ENCODE data around the gene BLOC1S4. TPM values are rescaled to one million over a fixed set of nuclear protein-coding genes. Genes with fewer than 3 reads are reported as not detected.

BLOC1S4 gene
- polyA plus RNA-seq, 5 donors = 8.0 to 13.3 (median 10.8) TPM

DNA sequence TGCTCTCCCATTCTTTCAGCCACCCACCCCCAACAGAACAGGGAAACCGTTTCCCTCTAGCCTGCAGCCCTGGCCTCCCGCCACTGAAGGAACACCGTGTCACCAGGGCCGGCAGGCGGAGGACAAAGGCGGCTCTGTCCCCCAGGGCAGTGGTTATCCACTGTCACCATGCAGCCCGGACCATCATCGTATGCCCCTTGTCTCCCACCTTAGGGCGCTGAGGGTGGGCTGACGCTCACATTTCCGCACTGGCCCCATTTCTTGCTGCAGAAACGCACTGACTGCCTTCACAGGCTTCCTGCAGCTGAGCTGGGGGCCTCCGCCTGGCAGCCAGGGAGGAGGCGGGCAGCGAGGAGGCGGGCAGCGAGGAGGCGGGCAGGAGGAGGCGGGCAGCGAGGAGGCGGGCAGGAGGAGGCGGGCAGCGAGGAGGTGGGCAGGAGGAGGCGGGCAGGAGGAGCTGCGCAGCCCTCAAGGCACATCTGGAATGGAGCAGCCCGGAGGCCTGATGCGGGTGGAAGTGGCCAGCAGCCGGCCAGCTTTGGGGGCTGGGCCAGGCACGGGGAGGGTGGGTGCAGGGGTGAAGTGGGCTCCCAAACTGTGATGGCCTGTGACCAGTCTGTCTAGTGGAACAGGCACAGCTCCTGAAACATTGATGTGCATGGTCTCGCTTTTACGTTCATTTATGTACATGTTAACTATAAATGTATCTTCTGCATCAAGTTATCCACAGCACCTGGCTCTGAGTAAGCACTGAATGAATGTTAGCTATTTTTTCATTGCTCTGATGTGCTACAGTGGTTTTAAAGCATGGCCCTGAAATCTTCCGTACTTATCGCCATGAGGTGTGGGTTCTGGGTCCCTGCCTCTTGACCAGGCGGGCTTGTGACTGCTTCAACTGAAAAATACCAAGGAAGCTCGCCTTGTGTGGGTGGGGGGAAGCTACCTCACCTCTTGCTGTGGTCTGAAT, 46.0 kb downstream of the BLOC1S4 start:
- DNase-seq = no peak

DNA sequence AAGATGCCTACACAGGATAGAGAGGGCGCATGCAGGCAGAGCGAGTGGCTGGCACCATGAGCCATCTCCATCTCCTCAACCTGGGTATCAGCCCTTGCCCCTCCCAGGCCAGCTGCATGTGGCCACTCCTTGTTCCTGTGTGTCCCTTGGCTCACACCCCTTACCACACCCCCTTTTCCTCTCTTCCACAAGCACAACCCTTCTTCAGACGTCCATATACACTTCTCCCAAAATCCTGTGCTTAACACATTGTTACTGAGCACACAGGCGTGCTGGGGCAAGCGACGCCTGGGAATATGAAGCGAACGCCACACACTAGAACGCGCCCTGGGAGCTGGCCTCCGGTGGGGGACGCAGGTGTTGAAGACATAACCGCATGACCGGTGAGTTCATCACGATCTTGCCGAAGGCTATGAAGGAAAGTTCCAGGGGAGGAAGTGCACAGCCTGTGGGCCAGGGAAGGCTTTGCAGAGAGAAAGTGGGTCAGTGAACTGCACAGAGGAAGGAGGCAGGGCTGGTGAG, 47.4 kb downstream of the BLOC1S4 start:
- no peak for DNase-seq

DNA sequence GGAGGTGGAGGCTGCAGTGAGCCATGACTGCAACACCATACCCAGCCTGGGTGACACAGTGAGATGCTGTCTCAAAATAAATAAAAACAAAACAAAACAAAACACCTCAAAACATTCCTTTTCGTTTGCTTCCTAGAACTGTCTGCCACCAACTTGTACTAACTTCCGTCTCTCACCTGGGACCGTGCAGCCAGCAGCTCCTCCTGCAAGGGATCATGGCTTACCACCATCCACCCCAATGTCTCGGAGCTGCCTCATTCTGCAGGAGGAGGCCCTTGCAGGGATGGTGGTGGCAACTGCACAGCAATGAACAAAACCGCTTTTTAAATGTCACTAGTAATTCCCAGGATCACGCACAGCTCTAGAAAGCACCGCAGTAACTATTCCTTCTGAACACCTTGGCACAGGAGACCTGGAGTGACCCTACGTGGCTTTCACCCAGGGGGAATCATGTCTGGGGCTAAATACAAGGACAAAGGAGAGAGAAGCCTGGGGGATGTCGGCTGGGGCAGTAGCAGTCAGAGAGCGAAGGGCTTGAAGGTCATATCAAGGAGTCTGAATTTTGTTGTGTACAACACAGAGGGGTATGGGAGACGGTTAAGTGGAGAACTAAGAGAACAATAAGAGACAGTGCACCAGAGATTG, 49.1 kb downstream of the BLOC1S4 start:
- DNase-seq = no peak

- DNase-seq = no peak
Observed at GRCh38 chr4:6765703-6766102, 49.7 kb downstream of the BLOC1S4 start.

Other genes with a start within 250 kb of the BLOC1S4 start
- gene PPP2R2C, start 243.6 kb upstream of the BLOC1S4 start, polyA plus RNA-seq (ENCODE audit: insufficient read depth in 1 of 5, insufficient read length in 5 of 5, low replicate concordance in 1 of 5) = under 1 TPM; 0.22 to 0.53 (median 0.28) TPM
- gene MAN2B2, start 141.0 kb upstream of the BLOC1S4 start, polyA plus RNA-seq (ENCODE audit: insufficient read depth in 1 of 5, insufficient read length in 5 of 5, low replicate concordance in 1 of 5) = 10 to 100 TPM; 12.3 to 18.1 (median 15.9) TPM
- 100 to 1,000 TPM; 356 to 393 (median 381) TPM for gene MRFAP1, start 75.5 kb upstream of the BLOC1S4 start, polyA plus RNA-seq (ENCODE audit: insufficient read depth in 1 of 5, insufficient read length in 5 of 5, low replicate concordance in 1 of 5)
- gene S100P, start 22.3 kb upstream of the BLOC1S4 start, polyA plus RNA-seq (ENCODE audit: insufficient read depth in 1 of 5, insufficient read length in 5 of 5, low replicate concordance in 1 of 5) = 1 to 10 TPM; 2.4 to 5.3 (median 3.7) TPM
- gene MRFAP1L1, start 6.3 kb upstream of the BLOC1S4 start, polyA plus RNA-seq (ENCODE audit: insufficient read depth in 1 of 5, insufficient read length in 5 of 5, low replicate concordance in 1 of 5) = 100 to 1,000 TPM; 109 to 142 (median 117) TPM
- gene KIAA0232, start 66.6 kb downstream of the BLOC1S4 start, polyA plus RNA-seq (ENCODE audit: insufficient read depth in 1 of 5, insufficient read length in 5 of 5, low replicate concordance in 1 of 5) = 10 to 100 TPM; 21.5 to 36.4 (median 27.8) TPM
- gene TBC1D14, start 193.7 kb downstream of the BLOC1S4 start, polyA plus RNA-seq (ENCODE audit: insufficient read depth in 1 of 5, insufficient read length in 5 of 5, low replicate concordance in 1 of 5) = 10 to 100 TPM; 40.7 to 46.0 (median 45.3) TPM

Measured in right lung (tissue), 5 donors.